HCT116 (cell line): ENCODE data around the gene EHD4. TPM values are rescaled to one million over a fixed set of nuclear protein-coding genes. Genes with fewer than 3 reads are reported as not detected.

Source experiments
- ATAC-seq: fragments of 200-7000 bp; cut with Tn5 transposase; 2 replicates; pipeline ENCODE4 v1.9.1; 2020; ENCODE audit warnings: mild to moderate bottlenecking, moderate library complexity
- BruUV-seq: library from RNA; stranded (reverse); fragments of 400-500 nt; replicated peaks from 2 replicates; lab custom pipeline; 2021; lab: Mats Ljungman, UMichigan
- CTCF ChIA-PET: fragments of 300-600 bp; sonication (Branson Sonifier 250); formaldehyde crosslinking; loops from one replicate; lab custom pipeline; 2021; ENCODE audit warnings: antibody characterized with exemption; lab: Charles Lee
- POLR2A ChIA-PET: fragments of 300-600, 350-600 bp; sonication (Branson Sonifier 250); formaldehyde crosslinking; loops from one replicate; lab custom pipeline; 2021; ENCODE audit warnings: antibody characterized with exemption; lab: Charles Lee
- RAD21 ChIA-PET, 2 experiments: fragments of 300-600 bp; sonication (Branson Sonifier 250); formaldehyde crosslinking; loops; one replicate each; lab custom pipeline; 2023; ENCODE audit warnings: low total read pairs in 2 of 2; ENCODE audit not compliant: uncharacterized antibody in 2 of 2, unreplicated experiment in 2 of 2, low non-redundant PET in 1 of 2; lab: Charles Lee
- DNase-seq: peaks from one replicate; pipeline ENCODE4 v3.0.0-alpha.2; 2010; ENCODE audit warnings: low read depth, low spot score
- H2AFZ ChIP-seq: fragments of 200-600 bp; shearing (Covaris generic), sonication (generic); 2 replicates; pipeline ENCODE4 v1.6.1; 2017; ENCODE audit warnings: low read depth, mixed run types, mixed read lengths, antibody characterized with exemption, low read length; ENCODE audit not compliant: poor library complexity, severe bottlenecking
- H3K27ac ChIP-seq: 2 replicates; pipeline ENCODE4 v1.5.1; 2012; ENCODE audit warnings: low read depth, low read length
- H3K27me3 ChIP-seq: fragments of 200-600 bp; sonication (generic); 2 replicates; pipeline ENCODE4 v1.6.1; 2016; ENCODE audit warnings: mixed run types, low read length, mixed read lengths; ENCODE audit not compliant: insufficient read depth
- H3K36me3 ChIP-seq, 2 experiments: fragments of 200-500 bp in 1 of 2; fragments of 200-600 bp in 1 of 2; sonication (Bioruptor generic) in 1 of 2; sonication (generic) in 1 of 2; 2 replicates each; pipeline versions ENCODE4 v1.5.1 to v1.6.1; 2014 to 2016; ENCODE audit warnings: low read length in 2 of 2, inconsistent platforms in 1 of 2, mixed read lengths in 1 of 2, mixed run types in 1 of 2; ENCODE audit not compliant: insufficient read depth in 2 of 2, control insufficient read depth in 1 of 2
- H3K4me1 ChIP-seq, 2 experiments: fragments of 200-600 bp in 1 of 2; sonication (generic) in 1 of 2; 2 replicates each; pipeline versions ENCODE4 v1.5.1 to v1.6.1; 2012 to 2017; ENCODE audit warnings: low read length in 2 of 2, inconsistent platforms in 1 of 2, mild to moderate bottlenecking in 1 of 2, mixed read lengths in 1 of 2, mixed run types in 1 of 2, moderate library complexity in 1 of 2; ENCODE audit not compliant: insufficient read depth in 2 of 2, control insufficient read depth in 1 of 2
- H3K4me2 ChIP-seq: fragments of 200-600 bp; sonication (generic); 2 replicates; pipeline ENCODE4 v1.6.1; 2017; ENCODE audit warnings: mixed run types, low read length, mixed read lengths
- H3K4me3 ChIP-seq, 2 experiments: fragments of 200-600 bp in 1 of 2; sonication (generic) in 1 of 2; replicated peaks in 1 of 2; 2 replicates each; pipeline ENCODE4 v1.5.1; 2011 to 2016; ENCODE audit warnings: low read length in 2 of 2, control low read depth in 1 of 2, low read depth in 1 of 2, mild to moderate bottlenecking in 1 of 2, mixed read lengths in 1 of 2, mixed run types in 1 of 2
- H3K79me2 ChIP-seq: fragments of 200-600 bp; sonication (generic); 2 replicates; pipeline ENCODE4 v1.6.1; 2017; ENCODE audit warnings: mild to moderate bottlenecking, mixed run types, low read length, moderate library complexity, mixed read lengths; ENCODE audit not compliant: insufficient read depth
- H3K9ac ChIP-seq: fragments of 200-600 bp; sonication (generic); 2 replicates; pipeline ENCODE4 v1.6.1; 2016; ENCODE audit warnings: low read length, mixed read lengths
- H3K9me2 ChIP-seq: fragments of 200-600 bp; sonication (generic), shearing (Covaris generic); 2 replicates; pipeline ENCODE4 v1.6.1; 2017; ENCODE audit warnings: mixed run types, mild to moderate bottlenecking, moderate library complexity; ENCODE audit not compliant: insufficient read depth
- H3K9me3 ChIP-seq, 2 experiments: fragments of 200-500 bp in 1 of 2; fragments of 200-600 bp in 1 of 2; sonication (Bioruptor generic) in 1 of 2; sonication (generic) in 1 of 2; 2 replicates each; pipeline ENCODE4 v1.6.1; 2014 to 2017; ENCODE audit warnings: low read length in 2 of 2, mixed read lengths in 2 of 2, inconsistent platforms in 1 of 2, low read depth in 1 of 2, mild to moderate bottlenecking in 1 of 2, mixed run types in 1 of 2, moderate library complexity in 1 of 2; ENCODE audit not compliant: control insufficient read depth in 1 of 2, insufficient read depth in 1 of 2
- H4K20me1 ChIP-seq: fragments of 200-600 bp; sonication (generic), shearing (Covaris generic); 2 replicates; pipeline ENCODE4 v1.6.1; 2017; ENCODE audit warnings: mixed run types, mild to moderate bottlenecking, moderate library complexity; ENCODE audit not compliant: insufficient read depth
- CEBPB ChIP-seq: IDR thresholded peaks from 2 replicates; pipeline ENCODE4 v1.6.1; 2012; ENCODE audit warnings: low read depth
- EGR1 ChIP-seq: IDR thresholded peaks from 2 replicates; pipeline ENCODE4 v1.6.1; 2012; ENCODE audit warnings: low read depth
- EZH2phosphoT487 ChIP-seq: fragments of 200-600 bp; IDR thresholded peaks from 2 replicates; pipeline ENCODE4 v1.6.1; 2018; ENCODE audit warnings: antibody characterized with exemption, borderline replicate concordance
- JUND ChIP-seq: IDR thresholded peaks from 2 replicates; pipeline ENCODE4 v1.6.1; 2012
- POLR2A ChIP-seq: IDR thresholded peaks from 2 replicates; pipeline ENCODE4 v1.7.0; 2011; ENCODE audit warnings: borderline replicate concordance; ENCODE audit not compliant: insufficient read depth, insufficient read length; ENCODE audit errors: extremely low read depth
- SIN3A ChIP-seq: IDR thresholded peaks from 2 replicates; pipeline ENCODE4 v1.6.1; 2012; ENCODE audit warnings: low read depth
- SP1 ChIP-seq: IDR thresholded peaks from 2 replicates; pipeline ENCODE4 v1.6.1; 2012; ENCODE audit warnings: low read depth
- SRF ChIP-seq: IDR thresholded peaks from 2 replicates; pipeline ENCODE4 v1.6.1; 2012; ENCODE audit warnings: low read depth
- intact Hi-C: fragments of 100-400 bp; cut with micrococcal nuclease; formaldehyde crosslinking; loops from 2 replicates; pipeline ENCODE4 v1.10.0; 2022
- total RNA-seq: library from RNA; stranded (reverse); gene quantifications from one replicate; pipeline ENCODE4 v1.2.1, GENCODE V29; 2021; ENCODE audit not compliant: unreplicated experiment
- TF ChIP-seq, protein P1 (sequence below): IDR thresholded peaks from 2 replicates; pipeline ENCODE4 v1.6.1; 2012; ENCODE audit warnings: low read depth
- TF ChIP-seq, protein P2 (sequence below): IDR thresholded peaks from 2 replicates; pipeline ENCODE4 v1.6.1; 2011; ENCODE audit warnings: mild to moderate bottlenecking, low read length, moderate library complexity; ENCODE audit not compliant: insufficient replicate concordance; ENCODE audit errors: extremely low read depth

Gene EHD4
- total RNA-seq, 1 experiment from 2014 or later, result 28.0 TPM

DNA sequence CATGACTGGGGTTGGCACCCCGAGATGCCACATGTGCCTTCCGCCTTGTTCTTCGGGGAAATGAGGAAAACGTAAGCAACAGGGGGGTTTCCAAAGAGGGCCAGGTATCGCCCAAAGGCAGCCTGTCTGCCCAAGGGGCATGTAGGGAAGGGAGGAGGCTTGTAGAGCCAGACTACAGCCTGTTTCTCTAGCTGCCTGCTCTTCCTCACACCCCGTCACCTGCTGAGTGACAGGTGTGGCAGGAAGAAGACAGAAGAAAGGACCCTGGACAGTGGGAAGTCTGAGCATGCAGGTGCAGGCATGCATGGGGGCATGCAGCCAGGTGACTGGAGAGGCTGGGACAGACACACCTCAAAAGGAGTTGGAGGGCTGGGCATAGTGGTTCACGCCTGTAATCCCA lies 38.7 kb upstream of the EHD4 start:
- Histone ChIP-seq H3K4me2 (peak overlapping the region; percentile 49), H3K4me1 (peaks cover 6 to 15% of the 10 kb centered on the region in 2 experiments), H3K9me3 (no peaks in the 10 kb centered on the region), H3K27me3 (no peaks in the 10 kb centered on the region), H3K36me3 (no peaks in the 10 kb centered on the region), H2AFZ (no peak overlapping the region), H4K20me1 (no peaks in the 10 kb centered on the region), H3K79me2 (no peaks in the 10 kb centered on the region), H3K9me2 (no peaks in the 10 kb centered on the region), H3K4me3 (no peak overlapping the region), H3K9ac (no peak overlapping the region), H3K27ac (no peak overlapping the region)
- ChIA-PET POLR2A (no interaction called here), CTCF (no interaction called here), RAD21 (no interaction called here)
- DNase-seq (no peak), ATAC-seq (no peak)
- intact Hi-C loops, result no loop called here
- no TSS peak for BruUV-seq
- TF ChIP-seq SRF (no peak), EZH2phosphoT487 (no peak), JUND (no peak), SP1 (no peak), CEBPB (no peak), EGR1 (no peak), SIN3A (no peak), POLR2A (no peak)
- TF ChIP-seq, protein P1, sequence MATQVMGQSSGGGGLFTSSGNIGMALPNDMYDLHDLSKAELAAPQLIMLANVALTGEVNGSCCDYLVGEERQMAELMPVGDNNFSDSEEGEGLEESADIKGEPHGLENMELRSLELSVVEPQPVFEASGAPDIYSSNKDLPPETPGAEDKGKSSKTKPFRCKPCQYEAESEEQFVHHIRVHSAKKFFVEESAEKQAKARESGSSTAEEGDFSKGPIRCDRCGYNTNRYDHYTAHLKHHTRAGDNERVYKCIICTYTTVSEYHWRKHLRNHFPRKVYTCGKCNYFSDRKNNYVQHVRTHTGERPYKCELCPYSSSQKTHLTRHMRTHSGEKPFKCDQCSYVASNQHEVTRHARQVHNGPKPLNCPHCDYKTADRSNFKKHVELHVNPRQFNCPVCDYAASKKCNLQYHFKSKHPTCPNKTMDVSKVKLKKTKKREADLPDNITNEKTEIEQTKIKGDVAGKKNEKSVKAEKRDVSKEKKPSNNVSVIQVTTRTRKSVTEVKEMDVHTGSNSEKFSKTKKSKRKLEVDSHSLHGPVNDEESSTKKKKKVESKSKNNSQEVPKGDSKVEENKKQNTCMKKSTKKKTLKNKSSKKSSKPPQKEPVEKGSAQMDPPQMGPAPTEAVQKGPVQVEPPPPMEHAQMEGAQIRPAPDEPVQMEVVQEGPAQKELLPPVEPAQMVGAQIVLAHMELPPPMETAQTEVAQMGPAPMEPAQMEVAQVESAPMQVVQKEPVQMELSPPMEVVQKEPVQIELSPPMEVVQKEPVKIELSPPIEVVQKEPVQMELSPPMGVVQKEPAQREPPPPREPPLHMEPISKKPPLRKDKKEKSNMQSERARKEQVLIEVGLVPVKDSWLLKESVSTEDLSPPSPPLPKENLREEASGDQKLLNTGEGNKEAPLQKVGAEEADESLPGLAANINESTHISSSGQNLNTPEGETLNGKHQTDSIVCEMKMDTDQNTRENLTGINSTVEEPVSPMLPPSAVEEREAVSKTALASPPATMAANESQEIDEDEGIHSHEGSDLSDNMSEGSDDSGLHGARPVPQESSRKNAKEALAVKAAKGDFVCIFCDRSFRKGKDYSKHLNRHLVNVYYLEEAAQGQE, result no peak
- TF ChIP-seq, protein P2, sequence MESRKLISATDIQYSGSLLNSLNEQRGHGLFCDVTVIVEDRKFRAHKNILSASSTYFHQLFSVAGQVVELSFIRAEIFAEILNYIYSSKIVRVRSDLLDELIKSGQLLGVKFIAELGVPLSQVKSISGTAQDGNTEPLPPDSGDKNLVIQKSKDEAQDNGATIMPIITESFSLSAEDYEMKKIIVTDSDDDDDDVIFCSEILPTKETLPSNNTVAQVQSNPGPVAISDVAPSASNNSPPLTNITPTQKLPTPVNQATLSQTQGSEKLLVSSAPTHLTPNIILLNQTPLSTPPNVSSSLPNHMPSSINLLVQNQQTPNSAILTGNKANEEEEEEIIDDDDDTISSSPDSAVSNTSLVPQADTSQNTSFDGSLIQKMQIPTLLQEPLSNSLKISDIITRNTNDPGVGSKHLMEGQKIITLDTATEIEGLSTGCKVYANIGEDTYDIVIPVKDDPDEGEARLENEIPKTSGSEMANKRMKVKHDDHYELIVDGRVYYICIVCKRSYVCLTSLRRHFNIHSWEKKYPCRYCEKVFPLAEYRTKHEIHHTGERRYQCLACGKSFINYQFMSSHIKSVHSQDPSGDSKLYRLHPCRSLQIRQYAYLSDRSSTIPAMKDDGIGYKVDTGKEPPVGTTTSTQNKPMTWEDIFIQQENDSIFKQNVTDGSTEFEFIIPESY, result no peak
